HCT116 (cell line): ENCODE measurements around the gene SLC7A9. TPM values are rescaled to one million over a fixed set of nuclear protein-coding genes. Genes with fewer than 3 reads are reported as not detected.

ENCODE experiments used
- ATAC-seq: fragments of 200-7000 bp; cut with Tn5 transposase; 2 replicates; pipeline ENCODE4 v1.9.1; 2020; ENCODE audit warnings: mild to moderate bottlenecking, moderate library complexity
- BruUV-seq: library from RNA; stranded (reverse); fragments of 400-500 nt; replicated peaks from 2 replicates; lab custom pipeline; 2021; lab: Mats Ljungman, UMichigan
- CTCF ChIA-PET: fragments of 300-600 bp; sonication (Branson Sonifier 250); formaldehyde crosslinking; loops from one replicate; lab custom pipeline; 2021; ENCODE audit warnings: antibody characterized with exemption; lab: Charles Lee
- POLR2A ChIA-PET: fragments of 300-600, 350-600 bp; sonication (Branson Sonifier 250); formaldehyde crosslinking; loops from one replicate; lab custom pipeline; 2021; ENCODE audit warnings: antibody characterized with exemption; lab: Charles Lee
- RAD21 ChIA-PET, 2 experiments: fragments of 300-600 bp; sonication (Branson Sonifier 250); formaldehyde crosslinking; loops; one replicate each; lab custom pipeline; 2023; ENCODE audit warnings: low total read pairs in 2 of 2; ENCODE audit not compliant: uncharacterized antibody in 2 of 2, unreplicated experiment in 2 of 2, low non-redundant PET in 1 of 2; lab: Charles Lee
- DNase-seq: peaks from one replicate; pipeline ENCODE4 v3.0.0-alpha.2; 2010; ENCODE audit warnings: low read depth, low spot score
- H2AFZ ChIP-seq: fragments of 200-600 bp; shearing (Covaris generic), sonication (generic); 2 replicates; pipeline ENCODE4 v1.6.1; 2017; ENCODE audit warnings: low read depth, mixed run types, mixed read lengths, antibody characterized with exemption, low read length; ENCODE audit not compliant: poor library complexity, severe bottlenecking
- H3K27ac ChIP-seq: 2 replicates; pipeline ENCODE4 v1.5.1; 2012; ENCODE audit warnings: low read depth, low read length
- H3K27me3 ChIP-seq: fragments of 200-600 bp; sonication (generic); 2 replicates; pipeline ENCODE4 v1.6.1; 2016; ENCODE audit warnings: mixed run types, low read length, mixed read lengths; ENCODE audit not compliant: insufficient read depth
- H3K36me3 ChIP-seq, 2 experiments: fragments of 200-500 bp in 1 of 2; fragments of 200-600 bp in 1 of 2; sonication (Bioruptor generic) in 1 of 2; sonication (generic) in 1 of 2; 2 replicates each; pipeline versions ENCODE4 v1.5.1 to v1.6.1; 2014 to 2016; ENCODE audit warnings: low read length in 2 of 2, inconsistent platforms in 1 of 2, mixed read lengths in 1 of 2, mixed run types in 1 of 2; ENCODE audit not compliant: insufficient read depth in 2 of 2, control insufficient read depth in 1 of 2
- H3K4me1 ChIP-seq, 2 experiments: fragments of 200-600 bp in 1 of 2; sonication (generic) in 1 of 2; 2 replicates each; pipeline versions ENCODE4 v1.5.1 to v1.6.1; 2012 to 2017; ENCODE audit warnings: low read length in 2 of 2, inconsistent platforms in 1 of 2, mild to moderate bottlenecking in 1 of 2, mixed read lengths in 1 of 2, mixed run types in 1 of 2, moderate library complexity in 1 of 2; ENCODE audit not compliant: insufficient read depth in 2 of 2, control insufficient read depth in 1 of 2
- H3K4me2 ChIP-seq: fragments of 200-600 bp; sonication (generic); 2 replicates; pipeline ENCODE4 v1.6.1; 2017; ENCODE audit warnings: mixed run types, low read length, mixed read lengths
- H3K4me3 ChIP-seq, 2 experiments: fragments of 200-600 bp in 1 of 2; sonication (generic) in 1 of 2; replicated peaks in 1 of 2; 2 replicates each; pipeline ENCODE4 v1.5.1; 2011 to 2016; ENCODE audit warnings: low read length in 2 of 2, control low read depth in 1 of 2, low read depth in 1 of 2, mild to moderate bottlenecking in 1 of 2, mixed read lengths in 1 of 2, mixed run types in 1 of 2
- H3K79me2 ChIP-seq: fragments of 200-600 bp; sonication (generic); 2 replicates; pipeline ENCODE4 v1.6.1; 2017; ENCODE audit warnings: mild to moderate bottlenecking, mixed run types, low read length, moderate library complexity, mixed read lengths; ENCODE audit not compliant: insufficient read depth
- H3K9ac ChIP-seq: fragments of 200-600 bp; sonication (generic); 2 replicates; pipeline ENCODE4 v1.6.1; 2016; ENCODE audit warnings: low read length, mixed read lengths
- H3K9me2 ChIP-seq: fragments of 200-600 bp; sonication (generic), shearing (Covaris generic); 2 replicates; pipeline ENCODE4 v1.6.1; 2017; ENCODE audit warnings: mixed run types, mild to moderate bottlenecking, moderate library complexity; ENCODE audit not compliant: insufficient read depth
- H3K9me3 ChIP-seq, 2 experiments: fragments of 200-500 bp in 1 of 2; fragments of 200-600 bp in 1 of 2; sonication (Bioruptor generic) in 1 of 2; sonication (generic) in 1 of 2; 2 replicates each; pipeline ENCODE4 v1.6.1; 2014 to 2017; ENCODE audit warnings: low read length in 2 of 2, mixed read lengths in 2 of 2, inconsistent platforms in 1 of 2, low read depth in 1 of 2, mild to moderate bottlenecking in 1 of 2, mixed run types in 1 of 2, moderate library complexity in 1 of 2; ENCODE audit not compliant: control insufficient read depth in 1 of 2, insufficient read depth in 1 of 2
- H4K20me1 ChIP-seq: fragments of 200-600 bp; sonication (generic), shearing (Covaris generic); 2 replicates; pipeline ENCODE4 v1.6.1; 2017; ENCODE audit warnings: mixed run types, mild to moderate bottlenecking, moderate library complexity; ENCODE audit not compliant: insufficient read depth
- CEBPB ChIP-seq: IDR thresholded peaks from 2 replicates; pipeline ENCODE4 v1.6.1; 2012; ENCODE audit warnings: low read depth
- ELF1 ChIP-seq: IDR thresholded peaks from 2 replicates; pipeline ENCODE4 v1.6.1; 2012; ENCODE audit warnings: low read depth, borderline replicate concordance
- EZH2 ChIP-seq: fragments of 200-600 bp; sonication (generic); IDR thresholded peaks from 2 replicates; pipeline ENCODE4 v1.6.1; 2017; ENCODE audit warnings: antibody characterized with exemption, mixed run types
- FOSL1 ChIP-seq: IDR thresholded peaks from 2 replicates; pipeline ENCODE4 v1.6.1; 2012; ENCODE audit warnings: low read depth
- JUND ChIP-seq: IDR thresholded peaks from 2 replicates; pipeline ENCODE4 v1.6.1; 2012
- POLR2A ChIP-seq: IDR thresholded peaks from 2 replicates; pipeline ENCODE4 v1.7.0; 2011; ENCODE audit warnings: borderline replicate concordance; ENCODE audit not compliant: insufficient read depth, insufficient read length; ENCODE audit errors: extremely low read depth
- POLR2AphosphoS5 ChIP-seq: IDR thresholded peaks from 2 replicates; pipeline ENCODE4 v1.6.1; 2011; ENCODE audit warnings: mild to moderate bottlenecking, low read depth, low read length, moderate library complexity
- SIN3A ChIP-seq: IDR thresholded peaks from 2 replicates; pipeline ENCODE4 v1.6.1; 2012; ENCODE audit warnings: low read depth
- YY1 ChIP-seq: IDR thresholded peaks from 2 replicates; pipeline ENCODE4 v1.6.1; 2011; ENCODE audit warnings: low read length, low read depth, moderate library complexity, mild to moderate bottlenecking; ENCODE audit not compliant: insufficient replicate concordance; ENCODE audit errors: extremely low read depth
- ZFX ChIP-seq: fragments of 450-650 bp; IDR thresholded peaks from 2 replicates; pipeline ENCODE4 v1.6.1; 2017
- ZNF274 ChIP-seq: fragments of 200-500 bp; sonication (Bioruptor generic); IDR thresholded peaks from 2 replicates; pipeline ENCODE4 v1.6.1; 2014; ENCODE audit warnings: mild to moderate bottlenecking, low read depth, low read length, inconsistent platforms
- intact Hi-C: fragments of 100-400 bp; cut with micrococcal nuclease; formaldehyde crosslinking; loops from 2 replicates; pipeline ENCODE4 v1.10.0; 2022
- total RNA-seq: library from RNA; stranded (reverse); gene quantifications from one replicate; pipeline ENCODE4 v1.2.1, GENCODE V29; 2021; ENCODE audit not compliant: unreplicated experiment
- TF ChIP-seq, protein P1 (sequence below): IDR thresholded peaks from 2 replicates; pipeline ENCODE4 v1.6.1; 2012; ENCODE audit warnings: low read depth

SLC7A9 gene
- total RNA-seq, 1 experiment from 2014 or later: 0.42 TPM

DNA sequence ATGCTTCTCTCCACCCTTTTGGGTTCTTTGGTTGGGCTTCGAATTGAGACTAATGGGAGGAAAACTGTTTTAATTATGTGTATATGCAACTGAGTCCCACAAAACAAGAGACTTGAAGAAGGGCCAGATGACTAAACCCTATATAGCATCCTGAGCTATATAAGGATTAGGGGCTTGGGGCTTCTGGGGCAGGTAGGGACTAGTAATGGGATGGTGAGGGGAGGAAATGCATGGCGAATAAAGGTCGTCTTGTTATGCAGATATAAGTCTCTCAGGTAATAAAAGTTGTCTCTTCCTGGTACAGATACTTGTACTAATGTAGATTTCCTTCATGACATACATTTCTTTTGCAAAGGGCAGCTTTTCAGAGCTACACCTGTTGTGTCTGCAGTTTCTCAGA is 2.8 kb upstream of the SLC7A9 start:
- intact Hi-C loops: no loop called here
- CTCF ChIA-PET: no interaction called here
- ATAC-seq (no peak), DNase-seq (no peak)
- Histone ChIP-seq H3K4me1 (no peaks in the 10 kb centered on the region), H3K9me2 (no peaks in the 10 kb centered on the region), H3K36me3 (no peaks in the 10 kb centered on the region), H3K27me3 (no peaks in the 10 kb centered on the region), H3K9ac (no peak overlapping the region), H3K4me2 (no peak overlapping the region), H3K4me3 (no peak overlapping the region), H4K20me1 (no peaks in the 10 kb centered on the region), H3K27ac (no peak overlapping the region), H2AFZ (no peak overlapping the region), H3K79me2 (no peaks in the 10 kb centered on the region), H3K9me3 (no peaks in the 10 kb centered on the region)
- TF ChIP-seq SIN3A (no peak), POLR2A (no peak), ZNF274 (no peak), CEBPB (no peak), ELF1 (no peak), YY1 (no peak), FOSL1 (no peak), EZH2 (no peak), JUND (no peak), ZFX (no peak), POLR2AphosphoS5 (no peak)
- TF ChIP-seq, protein P1, sequence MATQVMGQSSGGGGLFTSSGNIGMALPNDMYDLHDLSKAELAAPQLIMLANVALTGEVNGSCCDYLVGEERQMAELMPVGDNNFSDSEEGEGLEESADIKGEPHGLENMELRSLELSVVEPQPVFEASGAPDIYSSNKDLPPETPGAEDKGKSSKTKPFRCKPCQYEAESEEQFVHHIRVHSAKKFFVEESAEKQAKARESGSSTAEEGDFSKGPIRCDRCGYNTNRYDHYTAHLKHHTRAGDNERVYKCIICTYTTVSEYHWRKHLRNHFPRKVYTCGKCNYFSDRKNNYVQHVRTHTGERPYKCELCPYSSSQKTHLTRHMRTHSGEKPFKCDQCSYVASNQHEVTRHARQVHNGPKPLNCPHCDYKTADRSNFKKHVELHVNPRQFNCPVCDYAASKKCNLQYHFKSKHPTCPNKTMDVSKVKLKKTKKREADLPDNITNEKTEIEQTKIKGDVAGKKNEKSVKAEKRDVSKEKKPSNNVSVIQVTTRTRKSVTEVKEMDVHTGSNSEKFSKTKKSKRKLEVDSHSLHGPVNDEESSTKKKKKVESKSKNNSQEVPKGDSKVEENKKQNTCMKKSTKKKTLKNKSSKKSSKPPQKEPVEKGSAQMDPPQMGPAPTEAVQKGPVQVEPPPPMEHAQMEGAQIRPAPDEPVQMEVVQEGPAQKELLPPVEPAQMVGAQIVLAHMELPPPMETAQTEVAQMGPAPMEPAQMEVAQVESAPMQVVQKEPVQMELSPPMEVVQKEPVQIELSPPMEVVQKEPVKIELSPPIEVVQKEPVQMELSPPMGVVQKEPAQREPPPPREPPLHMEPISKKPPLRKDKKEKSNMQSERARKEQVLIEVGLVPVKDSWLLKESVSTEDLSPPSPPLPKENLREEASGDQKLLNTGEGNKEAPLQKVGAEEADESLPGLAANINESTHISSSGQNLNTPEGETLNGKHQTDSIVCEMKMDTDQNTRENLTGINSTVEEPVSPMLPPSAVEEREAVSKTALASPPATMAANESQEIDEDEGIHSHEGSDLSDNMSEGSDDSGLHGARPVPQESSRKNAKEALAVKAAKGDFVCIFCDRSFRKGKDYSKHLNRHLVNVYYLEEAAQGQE: no peak
- POLR2A ChIA-PET: no interaction called here
- RAD21 ChIA-PET: interaction anchor here in 1 of 2 experiments (0.6 kb wide), 1 partner anchor 312 kb away, joined by 3 read pairs; no protein-coding TSS in a partner anchor
- no TSS peak for BruUV-seq
